Measurements from ENCODE around the gene KRT3.
"Not testable (repeated sequence)": the region's sequence is repeated elsewhere in the genome, so short reads cannot be mapped to it uniquely, and the experiment has no call there.

The KRT3 gene

GRCh38 chr12:52763036-52763659 lies 32.8 kb downstream of the KRT3 start:
- no peak for DNase-seq (ENCODE audit: low read depth in 2 of 2, low spot score in 1 of 2)

- DNase-seq (ENCODE audit: low read depth in 2 of 2, low spot score in 1 of 2), result no peak
These were observed 34.1 kb downstream of the KRT3 start for GRCh38 chr12:52761802-52762201.

- not testable (repeated sequence) for DNase-seq (ENCODE audit: low read depth in 2 of 2, low spot score in 1 of 2)
These were observed 34.7 kb downstream of the KRT3 start for GRCh38 chr12:52761218-52761617.

GRCh38 chr12:52760623-52761022 lies 35.3 kb downstream of the KRT3 start:
- no peak for DNase-seq (ENCODE audit: low read depth in 2 of 2, low spot score in 1 of 2)

GRCh38 chr12:52759695-52760094 lies 36.2 kb downstream of the KRT3 start:
- no peak for DNase-seq (ENCODE audit: low read depth in 2 of 2, low spot score in 1 of 2)

- no peak for DNase-seq (ENCODE audit: low read depth in 2 of 2, low spot score in 1 of 2)
These were observed 36.7 kb downstream of the KRT3 start for GRCh38 chr12:52759218-52759617.

- no peak for DNase-seq (ENCODE audit: low read depth in 2 of 2, low spot score in 1 of 2)
These were observed 38.3 kb downstream of the KRT3 start for GRCh38 chr12:52757449-52758176.

- DNase-seq (ENCODE audit: low read depth in 2 of 2, low spot score in 1 of 2), result no peak
These were observed 39.5 kb downstream of the KRT3 start for GRCh38 chr12:52756281-52756960.

- DNase-seq (ENCODE audit: low read depth in 2 of 2, low spot score in 1 of 2), result no peak
These were observed 40.4 kb downstream of the KRT3 start for GRCh38 chr12:52755533-52755932.

GRCh38 chr12:52754135-52754534 lies 41.8 kb downstream of the KRT3 start:
- no peak for DNase-seq (ENCODE audit: low read depth in 2 of 2, low spot score in 1 of 2)

GRCh38 chr12:52753283-52753682 lies 42.6 kb downstream of the KRT3 start:
- DNase-seq (ENCODE audit: low read depth in 2 of 2, low spot score in 1 of 2), result no peak

GRCh38 chr12:52752516-52752915 lies 43.4 kb downstream of the KRT3 start:
- DNase-seq (ENCODE audit: low read depth in 2 of 2, low spot score in 1 of 2), result no peak

GRCh38 chr12:52751795-52752194 lies 44.1 kb downstream of the KRT3 start:
- no peak for DNase-seq (ENCODE audit: low read depth in 2 of 2, low spot score in 1 of 2)

GRCh38 chr12:52750532-52750931 lies 45.4 kb downstream of the KRT3 start:
- not testable (repeated sequence) for DNase-seq (ENCODE audit: low read depth in 2 of 2, low spot score in 1 of 2)

GRCh38 chr12:52749827-52750226 lies 46.1 kb downstream of the KRT3 start:
- no peak for DNase-seq (ENCODE audit: low read depth in 2 of 2, low spot score in 1 of 2)

- DNase-seq (ENCODE audit: low read depth in 2 of 2, low spot score in 1 of 2), result no peak
These were observed 47.3 kb downstream of the KRT3 start for GRCh38 chr12:52748578-52748977.

- DNase-seq (ENCODE audit: low read depth in 2 of 2, low spot score in 1 of 2), result no peak
These were observed 50.4 kb downstream of the KRT3 start for GRCh38 chr12:52745554-52745953.

GRCh38 chr12:52744493-52745156 lies 51.3 kb downstream of the KRT3 start:
- DNase-seq (ENCODE audit: low read depth in 2 of 2, low spot score in 1 of 2), result no peak

- no peak for DNase-seq (ENCODE audit: low read depth in 2 of 2, low spot score in 1 of 2)
These were observed 53.0 kb downstream of the KRT3 start for GRCh38 chr12:52742822-52743457.

GRCh38 chr12:52742196-52742580 lies 53.7 kb downstream of the KRT3 start:
- DNase-seq (ENCODE audit: low read depth in 2 of 2, low spot score in 1 of 2), result no peak
